Measurements from ENCODE around the gene CEACAM5.
"Not testable (repeated sequence)": the region's sequence is repeated elsewhere in the genome, so short reads cannot be mapped to it uniquely, and the experiment has no call there.

Gene CEACAM5

DNA sequence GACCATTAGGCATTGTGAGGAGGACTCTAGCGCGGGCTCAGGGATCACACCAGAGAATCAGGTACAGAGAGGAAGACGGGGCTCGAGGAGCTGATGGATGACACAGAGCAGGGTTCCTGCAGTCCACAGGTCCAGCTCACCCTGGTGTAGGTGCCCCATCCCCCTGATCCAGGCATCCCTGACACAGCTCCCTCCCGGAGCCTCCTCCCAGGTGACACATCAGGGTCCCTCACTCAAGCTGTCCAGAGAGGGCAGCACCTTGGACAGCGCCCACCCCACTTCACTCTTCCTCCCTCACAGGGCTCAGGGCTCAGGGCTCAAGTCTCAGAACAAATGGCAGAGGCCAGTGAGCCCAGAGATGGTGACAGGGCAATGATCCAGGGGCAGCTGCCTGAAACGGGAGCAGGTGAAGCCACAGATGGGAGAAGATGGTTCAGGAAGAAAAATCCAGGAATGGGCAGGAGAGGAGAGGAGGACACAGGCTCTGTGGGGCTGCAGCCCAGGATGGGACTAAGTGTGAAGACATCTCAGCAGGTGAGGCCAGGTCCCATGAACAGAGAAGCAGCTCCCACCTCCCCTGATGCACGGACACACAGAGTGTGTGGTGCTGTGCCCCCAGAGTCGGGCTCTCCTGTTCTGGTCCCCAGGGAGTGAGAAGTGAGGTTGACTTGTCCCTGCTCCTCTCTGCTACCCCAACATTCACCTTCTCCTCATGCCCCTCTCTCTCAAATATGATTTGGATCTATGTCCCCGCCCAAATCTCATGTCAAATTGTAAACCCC lies 2.8 kb upstream of the CEACAM5 start:
- no peak overlapping the region for H3K4me3 Mint-ChIP-seq
- H3K9me3 Mint-ChIP-seq = no peaks in the 10 kb centered on the region
- peaks cover 0 to 11% of the 10 kb centered on the region in 2 donors for H3K4me1 Mint-ChIP-seq (ENCODE audit: low read depth in 2 of 2)
- ATAC-seq (replicated peaks) (no peak), DNase-seq (peak in 2 of 3 experiments; percentile 16 to 22)
- H3K27me3 Mint-ChIP-seq = peaks cover 61 to 91% of the 10 kb centered on the region in 2 donors
- peaks cover 3% of the 10 kb centered on the region for H3K36me3 Mint-ChIP-seq (ENCODE audit: insufficient read depth)
- no peak overlapping the region for H3K27ac Mint-ChIP-seq

DNA sequence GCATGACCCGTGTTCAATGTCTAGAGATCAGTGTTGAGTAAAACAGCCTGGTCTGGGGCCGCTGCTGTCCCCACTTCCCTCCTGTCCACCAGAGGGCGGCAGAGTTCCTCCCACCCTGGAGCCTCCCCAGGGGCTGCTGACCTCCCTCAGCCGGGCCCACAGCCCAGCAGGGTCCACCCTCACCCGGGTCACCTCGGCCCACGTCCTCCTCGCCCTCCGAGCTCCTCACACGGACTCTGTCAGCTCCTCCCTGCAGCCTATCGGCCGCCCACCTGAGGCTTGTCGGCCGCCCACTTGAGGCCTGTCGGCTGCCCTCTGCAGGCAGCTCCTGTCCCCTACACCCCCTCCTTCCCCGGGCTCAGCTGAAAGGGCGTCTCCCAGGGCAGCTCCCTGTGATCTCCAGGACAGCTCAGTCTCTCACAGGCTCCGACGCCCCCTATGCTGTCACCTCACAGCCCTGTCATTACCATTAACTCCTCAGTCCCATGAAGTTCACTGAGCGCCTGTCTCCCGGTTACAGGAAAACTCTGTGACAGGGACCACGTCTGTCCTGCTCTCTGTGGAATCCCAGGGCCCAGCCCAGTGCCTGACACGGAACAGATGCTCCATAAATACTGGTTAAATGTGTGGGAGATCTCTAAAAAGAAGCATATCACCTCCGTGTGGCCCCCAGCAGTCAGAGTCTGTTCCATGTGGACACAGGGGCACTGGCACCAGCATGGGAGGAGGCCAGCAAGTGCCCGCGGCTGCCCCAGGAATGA lies 1.5 kb upstream of the CEACAM5 start:
- Mint-ChIP-seq H3K27me3 (peaks cover 71 to 91% of the 10 kb centered on the region in 2 donors), H3K4me1 (ENCODE audit: low read depth in 2 of 2) (peaks cover 0 to 11% of the 10 kb centered on the region in 2 donors), H3K4me3 (peak overlapping the region; percentile 64 to 66), H3K9me3 (no peaks in the 10 kb centered on the region), H3K36me3 (ENCODE audit: insufficient read depth) (peaks cover 3% of the 10 kb centered on the region), H3K27ac (no peak overlapping the region)
- ATAC-seq (replicated peaks) (peak; percentile 94), DNase-seq (peak; percentile 57 to 67 (median 61))

DNA sequence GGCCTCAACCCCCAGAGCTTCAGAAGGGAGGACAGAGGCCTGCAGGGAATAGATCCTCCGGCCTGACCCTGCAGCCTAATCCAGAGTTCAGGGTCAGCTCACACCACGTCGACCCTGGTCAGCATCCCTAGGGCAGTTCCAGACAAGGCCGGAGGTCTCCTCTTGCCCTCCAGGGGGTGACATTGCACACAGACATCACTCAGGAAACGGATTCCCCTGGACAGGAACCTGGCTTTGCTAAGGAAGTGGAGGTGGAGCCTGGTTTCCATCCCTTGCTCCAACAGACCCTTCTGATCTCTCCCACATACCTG lies 969 bp upstream of the CEACAM5 start:
- DNase-seq (no peak), ATAC-seq (replicated peaks) (no peak)
- H3K4me3 Mint-ChIP-seq = no peak overlapping the region
- no peak overlapping the region for H3K27ac Mint-ChIP-seq
- peaks cover 3% of the 10 kb centered on the region for H3K36me3 Mint-ChIP-seq (ENCODE audit: insufficient read depth)
- H3K4me1 Mint-ChIP-seq (ENCODE audit: low read depth in 2 of 2) = peaks cover 0 to 11% of the 10 kb centered on the region in 2 donors
- H3K27me3 Mint-ChIP-seq = peaks cover 77 to 95% of the 10 kb centered on the region in 2 donors
- no peaks in the 10 kb centered on the region for H3K9me3 Mint-ChIP-seq

DNA sequence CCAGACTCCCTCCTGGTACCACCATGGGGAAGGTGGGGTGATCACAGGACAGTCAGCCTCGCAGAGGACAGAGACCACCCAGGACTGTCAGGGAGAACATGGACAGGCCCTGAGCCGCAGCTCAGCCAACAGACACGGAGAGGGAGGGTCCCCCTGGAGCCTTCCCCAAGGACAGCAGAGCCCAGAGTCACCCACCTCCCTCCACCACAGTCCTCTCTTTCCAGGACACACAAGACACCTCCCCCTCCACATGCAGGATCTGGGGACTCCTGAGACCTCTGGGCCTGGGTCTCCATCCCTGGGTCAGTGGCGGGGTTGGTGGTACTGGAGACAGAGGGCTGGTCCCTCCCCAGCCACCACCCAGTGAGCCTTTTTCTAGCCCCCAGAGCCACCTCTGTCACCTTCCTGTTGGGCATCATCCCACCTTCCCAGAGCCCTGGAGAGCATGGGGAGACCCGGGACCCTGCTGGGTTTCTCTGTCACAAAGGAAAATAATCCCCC lies 505 bp upstream of the CEACAM5 start:
- no peak for DNase-seq
- no peak for ATAC-seq (replicated peaks)
- no peak overlapping the region for H3K4me3 Mint-ChIP-seq
- no peaks in the 10 kb centered on the region for H3K9me3 Mint-ChIP-seq
- no peak overlapping the region for H3K27ac Mint-ChIP-seq
- peaks cover 0 to 11% of the 10 kb centered on the region in 2 donors for H3K4me1 Mint-ChIP-seq (ENCODE audit: low read depth in 2 of 2)
- H3K27me3 Mint-ChIP-seq = peaks cover 78 to 96% of the 10 kb centered on the region in 2 donors
- peaks cover 3% of the 10 kb centered on the region for H3K36me3 Mint-ChIP-seq (ENCODE audit: insufficient read depth)

DNA sequence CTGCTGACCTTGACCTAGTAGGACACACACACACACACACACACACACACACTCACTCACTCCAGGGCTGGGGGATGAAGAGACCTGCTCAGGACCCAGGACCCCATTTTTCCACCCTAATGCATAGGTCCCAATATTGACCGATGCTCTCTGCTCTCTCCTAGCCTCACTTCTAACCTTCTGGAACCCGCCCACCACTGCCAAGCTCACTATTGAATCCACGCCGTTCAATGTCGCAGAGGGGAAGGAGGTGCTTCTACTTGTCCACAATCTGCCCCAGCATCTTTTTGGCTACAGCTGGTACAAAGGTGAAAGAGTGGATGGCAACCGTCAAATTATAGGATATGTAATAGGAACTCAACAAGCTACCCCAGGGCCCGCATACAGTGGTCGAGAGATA lies 1.1 kb downstream of the CEACAM5 start:
- DNase-seq; H3K27ac Mint-ChIP-seq; ATAC-seq (replicated peaks); H3K4me3 Mint-ChIP-seq; H3K36me3 Mint-ChIP-seq (ENCODE audit: insufficient read depth); H3K9me3 Mint-ChIP-seq: not testable (repeated sequence)
- H3K4me1 Mint-ChIP-seq (ENCODE audit: low read depth in 2 of 2) = peaks cover 0 to 11% of the 10 kb centered on the region in 2 donors
- H3K27me3 Mint-ChIP-seq = peaks cover 86 to 96% of the 10 kb centered on the region in 2 donors

DNA sequence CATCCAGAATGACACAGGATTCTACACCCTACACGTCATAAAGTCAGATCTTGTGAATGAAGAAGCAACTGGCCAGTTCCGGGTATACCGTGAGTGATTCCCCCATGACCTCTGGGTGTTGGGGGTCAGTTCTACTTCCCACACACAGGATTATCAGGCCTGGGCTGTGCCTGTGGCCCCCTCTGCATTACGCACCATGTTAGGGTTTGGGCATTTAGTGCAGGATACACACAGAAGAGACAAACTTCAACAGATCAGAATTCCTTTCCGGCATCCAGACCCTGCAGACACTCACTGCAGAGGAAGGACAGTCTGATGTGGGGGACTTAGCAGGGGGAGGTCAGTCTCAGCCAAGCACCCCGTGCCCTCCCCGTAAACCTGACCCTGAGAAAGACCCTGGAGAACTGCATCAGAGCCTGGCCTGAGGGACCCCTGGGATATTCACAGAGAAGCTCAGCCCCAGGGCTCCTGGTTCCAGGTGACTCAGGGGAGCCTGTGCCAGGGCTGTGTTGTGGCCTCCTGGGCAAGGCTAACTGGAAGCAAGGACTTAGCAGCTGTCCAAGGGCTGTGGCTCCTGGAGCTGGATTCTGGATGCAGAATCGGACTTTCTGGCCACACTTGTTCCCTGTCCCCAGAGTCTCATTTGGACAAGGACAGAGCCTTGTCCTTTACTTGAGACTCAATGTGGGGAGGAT lies 1.7 kb downstream of the CEACAM5 start:
- H3K9me3 Mint-ChIP-seq = no peaks in the 10 kb centered on the region
- peaks cover 0 to 11% of the 10 kb centered on the region in 2 donors for H3K4me1 Mint-ChIP-seq (ENCODE audit: low read depth in 2 of 2)
- peaks cover 80 to 96% of the 10 kb centered on the region in 2 donors for H3K27me3 Mint-ChIP-seq
- DNase-seq (no peak), ATAC-seq (replicated peaks) (no peak)
- peaks cover 3% of the 10 kb centered on the region for H3K36me3 Mint-ChIP-seq (ENCODE audit: insufficient read depth)
- H3K27ac Mint-ChIP-seq = no peak overlapping the region
- no peak overlapping the region for H3K4me3 Mint-ChIP-seq

DNA sequence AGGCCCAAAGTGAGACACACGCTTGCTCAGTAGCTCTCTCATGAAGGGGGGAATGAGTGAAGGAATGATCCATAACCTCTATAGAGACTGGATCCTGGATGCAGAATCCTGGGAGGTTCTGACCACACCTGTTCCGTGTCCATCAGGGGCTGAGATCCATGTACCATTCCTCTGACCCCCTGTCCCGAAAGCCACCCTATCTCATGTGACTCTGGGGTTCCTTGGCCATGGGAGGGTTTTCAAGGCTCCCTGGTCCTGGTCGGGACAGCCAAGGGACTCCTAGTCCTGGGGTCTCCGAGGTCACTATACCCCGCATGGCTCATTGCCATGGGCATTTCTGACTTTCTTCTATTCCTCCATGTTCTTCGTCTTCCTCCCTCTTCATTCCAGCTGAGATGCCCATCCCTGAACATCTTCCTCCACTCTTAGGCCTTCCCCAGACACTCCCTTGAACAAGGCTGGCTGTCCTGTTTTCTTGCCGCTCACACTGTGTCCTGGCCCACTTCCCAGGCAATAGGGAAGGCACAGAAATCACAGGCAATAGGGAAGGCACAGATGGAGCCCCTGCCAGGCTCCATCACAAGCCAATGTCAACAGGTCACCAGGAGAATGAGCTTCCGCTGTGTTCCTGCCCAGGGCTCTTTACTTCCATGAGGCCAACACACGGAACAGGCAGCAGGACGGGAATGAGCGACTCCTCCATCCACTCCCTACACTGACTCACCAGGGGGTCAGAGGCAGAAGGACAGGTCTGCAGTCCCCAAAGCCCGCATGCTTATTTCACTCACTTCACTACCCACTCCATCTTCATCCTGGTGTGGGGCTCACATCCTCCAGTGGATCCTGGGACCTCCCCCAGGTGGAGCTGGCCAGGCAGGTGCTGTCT lies 3.2 kb downstream of the CEACAM5 start:
- peaks cover 75 to 96% of the 10 kb centered on the region in 2 donors for H3K27me3 Mint-ChIP-seq
- ATAC-seq (replicated peaks) = no peak
- no peak overlapping the region for H3K27ac Mint-ChIP-seq
- no peaks in the 10 kb centered on the region for H3K9me3 Mint-ChIP-seq
- H3K36me3 Mint-ChIP-seq (ENCODE audit: insufficient read depth) = peaks cover 3% of the 10 kb centered on the region
- H3K4me3 Mint-ChIP-seq = no peak overlapping the region
- no peak for DNase-seq
- peaks cover 0 to 6% of the 10 kb centered on the region in 2 donors for H3K4me1 Mint-ChIP-seq (ENCODE audit: low read depth in 2 of 2)

DNA sequence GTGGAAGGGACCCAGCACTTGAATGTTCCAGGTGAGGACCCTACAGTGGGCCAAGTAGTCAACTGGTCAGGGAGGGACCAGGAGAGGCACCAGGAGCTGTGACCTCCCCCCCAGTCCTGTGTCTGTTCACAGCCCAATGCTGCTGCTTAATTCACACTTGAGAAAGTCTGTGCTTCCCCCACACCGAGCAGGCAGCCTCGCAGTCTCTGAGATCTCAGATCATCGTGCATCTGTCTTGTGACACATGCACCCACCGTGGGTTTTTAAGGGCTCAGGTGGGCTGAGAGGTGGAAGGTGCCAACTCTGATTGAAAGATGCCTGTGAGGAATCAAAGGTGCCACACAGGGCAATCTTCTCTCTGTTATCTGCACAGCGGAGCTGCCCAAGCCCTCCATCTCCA lies 6.2 kb downstream of the CEACAM5 start:
- ATAC-seq (replicated peaks) (no peak), DNase-seq (no peak)
- H3K4me3 Mint-ChIP-seq = no peak overlapping the region
- peaks cover 68 to 96% of the 10 kb centered on the region in 2 donors for H3K27me3 Mint-ChIP-seq
- no peak overlapping the region for H3K27ac Mint-ChIP-seq
- no peaks in the 10 kb centered on the region for H3K4me1 Mint-ChIP-seq (ENCODE audit: low read depth in 2 of 2)
- H3K9me3 Mint-ChIP-seq = no peaks in the 10 kb centered on the region
- no peaks in the 10 kb centered on the region for H3K36me3 Mint-ChIP-seq (ENCODE audit: insufficient read depth)

DNA sequence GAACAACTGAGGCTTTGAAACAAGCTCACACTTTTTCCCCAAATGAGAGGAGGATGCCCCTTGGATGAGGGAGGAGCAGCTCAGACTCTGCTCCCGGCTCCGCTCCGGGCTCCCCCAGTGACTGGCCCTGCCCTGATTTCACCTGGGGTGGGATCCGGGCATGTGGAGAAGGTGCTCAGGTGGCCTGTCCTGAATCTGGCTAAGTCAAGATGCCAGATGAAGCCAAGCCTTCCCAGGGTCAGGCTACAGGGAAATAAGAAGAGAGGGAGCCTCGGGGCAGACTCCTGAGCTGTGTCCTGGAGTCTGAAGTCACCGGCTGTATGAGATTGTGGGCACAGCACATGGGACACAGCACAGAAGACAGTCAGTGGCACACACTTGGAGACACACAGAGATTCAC lies 10.3 kb downstream of the CEACAM5 start:
- no peak overlapping the region for H3K4me3 Mint-ChIP-seq
- no peak for DNase-seq
- no peak for ATAC-seq (replicated peaks)
- no peaks in the 10 kb centered on the region for H3K36me3 Mint-ChIP-seq (ENCODE audit: insufficient read depth)
- peaks cover 58 to 83% of the 10 kb centered on the region in 2 donors for H3K27me3 Mint-ChIP-seq
- H3K27ac Mint-ChIP-seq = no peak overlapping the region
- no peaks in the 10 kb centered on the region for H3K9me3 Mint-ChIP-seq
- no peaks in the 10 kb centered on the region for H3K4me1 Mint-ChIP-seq (ENCODE audit: low read depth in 2 of 2)

DNA sequence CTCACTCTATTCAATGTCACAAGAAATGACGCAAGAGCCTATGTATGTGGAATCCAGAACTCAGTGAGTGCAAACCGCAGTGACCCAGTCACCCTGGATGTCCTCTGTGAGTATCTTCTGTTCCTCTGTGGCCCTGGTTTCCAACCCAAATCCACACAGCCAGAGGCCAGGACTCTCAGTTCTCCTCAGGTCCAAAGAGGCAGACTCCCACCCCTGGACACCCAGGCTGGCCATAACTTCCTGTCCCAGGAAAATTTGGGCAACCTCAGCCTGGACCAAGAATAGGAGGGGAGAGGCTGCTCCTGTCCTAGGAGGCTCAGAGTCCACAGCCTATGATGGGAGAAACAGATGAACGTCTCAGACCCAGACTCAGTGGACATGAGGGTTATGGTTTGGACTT lies 11.7 kb downstream of the CEACAM5 start:
- H3K4me1 Mint-ChIP-seq (ENCODE audit: low read depth in 2 of 2) = no peaks in the 10 kb centered on the region
- H3K36me3 Mint-ChIP-seq (ENCODE audit: insufficient read depth) = no peaks in the 10 kb centered on the region
- ATAC-seq (replicated peaks) = no peak
- no peak overlapping the region for H3K27ac Mint-ChIP-seq
- no peaks in the 10 kb centered on the region for H3K9me3 Mint-ChIP-seq
- no peak for DNase-seq
- peaks cover 52 to 69% of the 10 kb centered on the region in 2 donors for H3K27me3 Mint-ChIP-seq
- no peak overlapping the region for H3K4me3 Mint-ChIP-seq

DNA sequence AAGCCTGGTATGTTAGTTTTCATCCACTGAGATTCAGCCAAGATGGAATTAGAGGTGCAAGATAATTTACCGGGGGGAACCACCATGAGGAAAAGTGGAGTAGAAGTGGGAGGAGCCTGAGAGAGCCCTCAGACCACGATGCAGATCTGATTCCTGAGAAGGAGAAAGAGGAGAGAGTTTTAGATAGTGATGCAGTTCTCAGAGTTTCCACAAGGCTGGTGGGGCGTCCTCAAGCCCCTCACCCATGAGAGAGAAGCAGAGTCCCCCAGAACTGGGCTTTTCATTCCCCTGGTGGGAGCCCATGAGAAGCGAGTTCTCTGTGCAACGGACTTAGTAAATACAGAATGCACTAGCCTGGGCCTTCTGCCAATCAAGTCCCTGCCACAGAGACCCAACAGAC lies 18.1 kb downstream of the CEACAM5 start:
- ATAC-seq (replicated peaks) = no peak
- no peaks in the 10 kb centered on the region for H3K36me3 Mint-ChIP-seq (ENCODE audit: insufficient read depth)
- H3K4me3 Mint-ChIP-seq = no peak overlapping the region
- no peak for DNase-seq
- no peaks in the 10 kb centered on the region for H3K9me3 Mint-ChIP-seq
- H3K27ac Mint-ChIP-seq = no peak overlapping the region
- H3K27me3 Mint-ChIP-seq = peaks cover 31 to 41% of the 10 kb centered on the region in 2 donors
- no peaks in the 10 kb centered on the region for H3K4me1 Mint-ChIP-seq (ENCODE audit: low read depth in 2 of 2)

DNA sequence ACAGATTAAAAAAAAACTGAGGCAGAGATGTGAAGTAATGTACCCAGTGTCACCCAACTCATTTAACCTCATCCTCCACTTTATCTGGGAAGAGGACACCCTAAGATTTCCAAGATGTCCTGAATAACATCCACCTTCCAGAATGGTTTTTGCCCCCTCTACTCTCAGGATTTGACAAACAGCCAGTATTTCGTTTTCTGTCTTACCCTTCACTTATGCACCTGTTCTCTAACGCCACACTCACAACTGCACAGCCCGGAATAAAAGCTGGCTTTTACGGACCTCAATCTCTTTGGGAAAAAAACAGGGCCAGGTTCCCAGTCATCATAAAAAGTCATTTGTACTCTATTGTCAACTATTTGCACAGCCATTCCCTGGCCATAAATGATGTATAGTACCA lies 25.7 kb downstream of the CEACAM5 start:
- ATAC-seq (replicated peaks) (no peak), DNase-seq (no peak)
- Mint-ChIP-seq H3K4me3 (no peak overlapping the region), H3K4me1 (ENCODE audit: low read depth in 2 of 2) (no peaks in the 10 kb centered on the region), H3K27ac (no peak overlapping the region), H3K27me3 (peaks cover 44 to 58% of the 10 kb centered on the region in 2 donors), H3K36me3 (ENCODE audit: insufficient read depth) (no peaks in the 10 kb centered on the region), H3K9me3 (no peaks in the 10 kb centered on the region)

DNA sequence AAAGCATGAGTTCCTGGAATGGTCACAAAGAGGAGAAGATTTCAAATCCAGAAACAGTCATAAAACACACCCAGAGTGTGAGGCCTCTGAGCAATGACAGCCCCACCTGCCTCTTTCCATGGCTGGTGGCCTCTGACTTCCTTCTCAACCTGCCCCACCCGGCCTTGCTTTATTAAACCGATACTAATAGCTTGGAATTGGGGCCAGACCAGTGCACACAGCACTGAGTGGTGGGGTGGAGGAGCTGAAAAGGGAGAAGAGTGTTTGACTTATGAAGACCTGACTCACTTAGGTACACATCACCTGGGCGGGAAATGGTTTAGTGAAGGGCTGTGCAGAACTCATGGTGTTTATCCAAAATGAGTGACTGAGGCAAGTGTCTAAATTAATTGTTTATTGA lies 26.2 kb downstream of the CEACAM5 start:
- Mint-ChIP-seq H3K9me3 (no peaks in the 10 kb centered on the region), H3K36me3 (ENCODE audit: insufficient read depth) (no peaks in the 10 kb centered on the region), H3K4me3 (no peak overlapping the region), H3K4me1 (ENCODE audit: low read depth in 2 of 2) (no peaks in the 10 kb centered on the region), H3K27ac (no peak overlapping the region), H3K27me3 (peaks cover 48 to 58% of the 10 kb centered on the region in 2 donors)
- DNase-seq (no peak), ATAC-seq (replicated peaks) (no peak)

Data from effector memory CD8-positive, alpha-beta T cell (primary cell).